ENCODE data around the gene NINL.
"Not testable (repeated sequence)": the region's sequence is repeated elsewhere in the genome, so short reads cannot be mapped to it uniquely, and the experiment has no call there.

Gene NINL

DNA sequence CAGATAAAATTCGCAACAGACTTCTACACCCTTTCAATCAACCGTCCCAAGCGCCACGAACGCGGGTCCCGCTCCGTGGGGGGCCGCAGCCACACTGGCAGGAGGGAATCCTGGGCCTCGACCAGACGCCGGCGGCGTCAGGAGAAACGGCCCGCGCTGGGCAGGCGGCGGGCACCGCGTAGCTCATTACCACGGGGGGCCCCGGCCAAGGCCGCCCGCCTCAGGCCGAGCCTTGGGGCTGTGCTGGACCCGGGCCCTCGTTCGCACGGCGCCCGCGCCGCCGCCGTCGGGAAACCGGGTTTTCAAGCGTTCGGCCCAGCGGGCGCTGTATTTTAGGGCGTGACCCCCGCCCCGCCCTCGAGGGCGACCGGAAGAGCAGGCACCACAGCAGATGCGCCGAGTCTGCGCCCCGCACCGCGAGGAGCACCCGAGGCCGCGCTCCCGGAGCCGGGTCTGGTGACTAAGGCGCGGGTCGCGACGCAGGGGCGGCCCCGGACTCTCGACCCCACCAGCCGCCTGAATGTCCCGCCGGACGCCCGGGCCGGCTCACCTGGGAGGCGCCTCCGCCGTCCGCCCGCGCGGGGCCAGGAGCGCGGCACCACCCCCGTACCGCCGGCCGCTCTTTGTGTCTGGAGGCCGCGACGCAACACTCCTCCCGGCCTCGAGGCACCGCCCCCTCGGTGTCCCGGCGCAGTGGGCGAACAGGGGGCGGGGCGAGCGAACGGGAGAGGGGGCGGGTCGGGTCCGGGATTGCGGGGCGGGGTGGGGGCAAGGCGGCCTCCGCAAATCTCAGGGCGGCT is at the start of gene NINL:
TSS of gene NINL (minus strand) at position 627 of the 800 bp plus-strand sequence. CDS start 58,944 bp downstream, outside the sequence.
- DNase-seq = peak; percentile 59

- DNase-seq = no peak
These were observed 47.8 kb upstream of the NINL start for GRCh38 chr20:25632940-25633790.

- DNase-seq = not testable (repeated sequence)
These were observed 45.3 kb upstream of the NINL start for GRCh38 chr20:25630615-25631014.

- DNase-seq = no peak
These were observed 44.6 kb upstream of the NINL start for GRCh38 chr20:25629816-25630499.

GRCh38 chr20:25626779-25627178 is 41.4 kb upstream of the NINL start:
- no peak for DNase-seq

GRCh38 chr20:25624500-25624939 is 39.2 kb upstream of the NINL start:
- DNase-seq = no peak

DNA sequence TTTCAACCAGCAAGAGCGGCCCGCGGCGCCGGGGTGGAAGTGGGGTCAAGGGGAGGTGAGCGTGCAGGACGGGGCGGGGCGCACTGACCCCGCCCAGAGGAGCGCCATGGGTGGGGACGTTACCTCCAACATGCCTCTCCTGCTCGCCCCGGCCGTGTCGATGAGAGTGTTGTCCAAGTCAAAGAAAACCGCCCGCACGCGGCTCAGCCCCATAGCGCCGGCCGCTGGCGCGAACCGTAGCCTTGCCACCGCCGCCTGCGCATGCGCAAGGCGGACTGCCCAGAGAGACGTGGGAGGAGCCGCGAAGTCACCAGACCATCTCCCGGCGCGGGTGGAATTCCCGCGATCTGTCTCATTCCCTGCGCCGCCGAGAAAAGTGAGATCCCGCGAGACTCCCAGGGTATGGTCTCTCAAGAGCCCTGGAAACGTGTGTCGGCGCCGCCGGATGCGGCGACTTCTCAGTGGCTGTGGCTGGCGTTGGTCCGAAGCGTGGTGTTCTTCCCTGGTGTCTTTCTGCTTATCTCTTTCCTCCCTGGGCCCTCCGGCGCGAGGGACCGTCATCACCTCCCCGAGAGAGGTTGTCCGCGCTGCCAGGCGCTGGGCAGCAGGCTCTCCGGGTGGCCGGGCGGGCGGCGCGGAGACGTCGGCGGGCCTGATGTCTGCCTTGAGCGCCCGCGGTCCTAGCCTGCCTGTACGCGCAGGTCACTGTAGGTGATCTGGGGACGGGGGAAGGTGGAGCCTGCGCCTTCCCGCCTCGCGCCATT is 38.6 kb upstream of the NINL start, which contains the start of gene NANP:
TSS of gene NANP (minus strand) at position 279 of the 764 bp plus-strand sequence. CDS start at position 213, 66 bp downstream.
- peak; percentile 98 for DNase-seq

DNA sequence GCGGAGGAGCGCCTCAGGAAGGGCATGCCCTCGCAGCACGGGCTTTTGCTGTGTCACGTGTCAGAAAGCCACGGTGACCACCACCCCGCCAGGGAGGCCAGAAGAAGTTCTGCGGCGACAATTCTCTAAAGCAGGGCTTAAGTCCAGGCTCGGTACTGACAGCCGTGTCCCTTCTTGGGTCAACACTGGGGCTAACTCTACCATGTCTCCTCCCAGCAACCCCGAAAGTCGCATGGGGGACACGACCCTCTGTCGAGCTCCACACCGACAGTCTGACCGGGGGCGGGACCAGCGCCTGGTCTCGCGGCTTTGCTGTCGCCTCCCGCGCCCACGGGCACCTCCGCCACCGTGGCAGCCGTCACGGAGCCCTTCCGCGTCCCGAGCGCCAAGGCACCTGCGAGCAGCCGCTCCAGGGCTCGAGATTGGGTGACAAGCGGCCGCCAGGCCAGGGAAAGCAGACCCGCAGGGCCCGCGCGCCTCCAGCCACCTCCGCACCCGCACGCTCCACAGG is 37.9 kb upstream of the NINL start:
- peak; percentile 47 for DNase-seq

- DNase-seq = no peak
These were observed 37.3 kb upstream of the NINL start for GRCh38 chr20:25622450-25623224.

- DNase-seq = no peak
These were observed 36.7 kb upstream of the NINL start for GRCh38 chr20:25622049-25622448.

DNA sequence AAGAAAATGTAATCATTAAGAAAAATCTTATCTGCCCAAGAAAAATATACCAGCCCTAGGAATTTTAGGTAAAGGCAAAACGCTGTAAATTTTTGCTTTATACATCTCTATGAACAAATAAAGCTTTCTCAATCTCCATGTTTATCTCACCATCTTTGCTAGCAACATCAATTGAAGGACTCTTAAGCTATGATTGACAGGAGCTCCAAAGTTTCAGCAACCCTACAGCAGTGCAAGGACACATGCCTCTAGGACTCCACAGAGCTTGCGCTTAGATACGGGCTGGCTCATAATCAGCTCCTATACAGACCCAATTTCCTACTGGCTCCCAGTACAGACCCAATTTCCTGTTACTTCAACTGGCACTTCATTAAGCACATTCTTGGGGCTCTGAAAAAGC is 34.2 kb upstream of the NINL start:
- DNase-seq = no peak

- no peak for DNase-seq
These were observed 23.4 kb upstream of the NINL start for GRCh38 chr20:25608774-25609173.

- DNase-seq = no peak
These were observed 20.9 kb upstream of the NINL start for GRCh38 chr20:25606094-25606695.

- no peak for DNase-seq
These were observed 19.8 kb upstream of the NINL start for GRCh38 chr20:25605148-25605547.

DNA sequence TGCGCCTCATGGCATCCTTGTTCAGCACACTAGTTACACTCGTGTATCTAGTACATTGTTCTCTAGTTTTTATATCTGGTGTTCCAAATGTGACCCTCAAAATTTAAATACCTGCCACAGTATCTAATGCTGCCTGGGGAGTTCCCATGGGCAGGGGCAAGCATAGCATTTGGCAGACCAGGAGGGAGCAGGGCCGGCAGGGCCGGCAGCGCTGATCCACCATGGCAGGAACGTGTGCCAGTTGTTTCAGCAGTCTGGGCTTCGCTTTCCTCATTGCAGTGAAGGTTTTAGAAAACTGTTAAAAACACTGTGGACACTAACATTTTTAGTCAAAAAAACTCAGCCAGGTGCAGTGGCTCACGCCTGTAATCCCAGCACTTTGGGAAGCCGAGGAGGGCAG is 19.3 kb upstream of the NINL start:
- DNase-seq = no peak

GRCh38 chr20:25602914-25603309 is 17.6 kb upstream of the NINL start:
- not testable (repeated sequence) for DNase-seq

DNA sequence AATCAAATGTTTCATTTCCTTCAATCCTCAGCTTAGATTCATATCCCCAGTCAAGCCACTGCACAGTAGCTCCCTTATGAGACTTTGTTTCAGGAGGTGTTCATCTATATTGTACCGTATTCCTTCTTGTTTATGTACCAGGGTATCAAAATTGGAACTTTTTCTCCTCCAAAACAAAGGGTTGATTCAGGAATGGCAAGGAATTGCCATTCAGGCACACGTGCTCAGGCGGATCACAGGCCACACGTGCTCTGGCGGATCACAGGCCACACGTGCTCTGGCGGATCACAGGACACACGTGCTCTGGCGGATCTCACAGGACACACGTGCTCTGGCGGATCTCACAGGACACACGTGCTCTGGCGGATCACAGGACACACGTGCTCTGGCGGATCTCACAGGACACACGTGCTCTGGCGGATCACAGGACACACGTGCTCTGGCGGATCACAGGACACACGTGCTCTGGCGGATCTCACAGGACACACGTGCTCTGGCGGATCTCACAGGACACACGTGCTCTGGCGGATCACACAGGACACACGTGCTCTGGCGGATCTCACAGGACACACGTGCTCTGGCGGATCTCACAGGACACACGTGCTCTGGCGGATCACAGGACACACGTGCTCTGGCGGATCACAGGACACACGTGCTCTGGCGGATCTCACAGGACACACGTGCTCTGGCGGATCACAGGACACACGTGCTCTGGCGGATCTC is 17.0 kb upstream of the NINL start:
- DNase-seq = not testable (repeated sequence)

DNA sequence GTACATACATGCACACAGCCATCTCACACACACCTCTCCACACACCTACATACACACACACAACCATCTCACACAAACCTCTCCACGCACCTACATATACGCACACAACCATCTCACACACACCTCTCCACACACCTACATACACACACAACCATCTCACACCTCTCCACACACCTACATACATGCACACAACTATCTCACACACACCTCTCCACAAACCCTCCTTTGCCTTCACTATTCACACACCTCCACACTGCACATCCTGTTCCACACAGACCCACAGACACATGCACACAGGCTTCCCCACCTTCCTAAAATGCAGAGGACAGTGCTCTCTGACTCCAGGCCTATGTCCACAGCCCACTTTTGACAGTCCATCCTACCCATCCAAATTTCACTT is 16.3 kb upstream of the NINL start:
- DNase-seq = no peak

GRCh38 chr20:25600632-25601031 is 15.3 kb upstream of the NINL start:
- no peak for DNase-seq

Data from COR-L47 (cell line).